ENCODE measurements around the gene CYP26B1. TPM values are rescaled to one million over a fixed set of nuclear protein-coding genes. Genes with fewer than 3 reads are reported as not detected.

The CYP26B1 gene
- total RNA-seq, 2 donors from 2014 or later: 0.91 to 68.2 TPM

GRCh38 chr2:72140621-72140960 is 7.1 kb downstream of the CYP26B1 start:
- Histone ChIP-seq H3K36me3 (no peaks in the 10 kb centered on the region), H3K27ac (no peak overlapping the region), H3K27me3 (replicated peaks; ENCODE audit: insufficient read depth) (peaks cover 8% of the 10 kb centered on the region), H3K9me3 (no peaks in the 10 kb centered on the region), H3K4me3 (no peak overlapping the region), H3K4me1 (replicated peaks) (peaks cover 15% of the 10 kb centered on the region)
- WGBS: 95% methylated on average over 4 of the region's 4 CpGs
- DNase-seq (ENCODE audit: low spot score): no peak
- TF ChIP-seq POLR2A (IDR thresholded peaks at IDR 0.05) (no peak), CTCF (IDR thresholded peaks at IDR 0.05) (no peak)
- intact Hi-C loops (cut with DNase I): loop anchor here (5.0 kb wide), 1 partner anchor 338 kb away; no protein-coding TSS in a partner anchor

GRCh38 chr2:72139874-72140620 is 7.6 kb downstream of the CYP26B1 start:
- no peak overlapping the region for H3K4me3 ChIP-seq
- TF ChIP-seq POLR2AphosphoS5 (IDR thresholded peaks at IDR 0.05) (no peak), POLR2A (IDR thresholded peaks at IDR 0.05) (no peak), CTCF (IDR thresholded peaks at IDR 0.05) (no peak)
- H3K27me3 ChIP-seq (replicated peaks; ENCODE audit: insufficient read depth): peaks cover 7% of the 10 kb centered on the region
- no peak overlapping the region for H3K27ac ChIP-seq
- intact Hi-C loops (cut with DNase I): loop anchor here (5.0 to 10.0 kb wide), 2 partner anchors 338 to 605 kb away; no protein-coding TSS in a partner anchor
- 92% methylated on average over 14 of the region's 14 CpGs for WGBS
- no peaks in the 10 kb centered on the region for H3K36me3 ChIP-seq
- DNase-seq (ENCODE audit: low spot score): no peak
- peaks cover 10% of the 10 kb centered on the region for H3K4me1 ChIP-seq (replicated peaks)
- no peaks in the 10 kb centered on the region for H3K9me3 ChIP-seq

GRCh38 chr2:72139471-72139873 is 8.2 kb downstream of the CYP26B1 start:
- Histone ChIP-seq H3K27me3 (replicated peaks; ENCODE audit: insufficient read depth) (peaks cover 3% of the 10 kb centered on the region), H3K4me1 (replicated peaks) (peaks cover 5% of the 10 kb centered on the region), H3K36me3 (no peaks in the 10 kb centered on the region), H3K4me3 (no peak overlapping the region), H3K9me3 (no peaks in the 10 kb centered on the region), H3K27ac (no peak overlapping the region)
- DNase-seq (ENCODE audit: low spot score): no peak
- no peak for TF ChIP-seq POLR2AphosphoS5 (IDR thresholded peaks at IDR 0.05)
- no peak for TF ChIP-seq POLR2A (IDR thresholded peaks at IDR 0.05)
- TF ChIP-seq CTCF (IDR thresholded peaks at IDR 0.05): no peak
- 96% methylated on average over 8 of the region's 8 CpGs for whole genome bisulfite sequencing
- intact Hi-C loops (cut with DNase I): loop anchor here (10.0 kb wide), 1 partner anchor 605 kb away; no protein-coding TSS in a partner anchor

- no peak for DNase-seq (ENCODE audit: low spot score)
- no peak overlapping the region for H3K27ac ChIP-seq
These were observed 8.7 kb downstream of the CYP26B1 start for GRCh38 chr2:72138921-72139381.

More at GRCh38 chr2:72138921-72139381, 8.7 kb downstream of the CYP26B1 start:
- Histone ChIP-seq H3K4me3 (no peak overlapping the region), H3K36me3 (no peaks in the 10 kb centered on the region), H3K9me3 (no peaks in the 10 kb centered on the region), H3K4me1 (replicated peaks) (peaks cover 5% of the 10 kb centered on the region), H3K27me3 (replicated peaks; ENCODE audit: insufficient read depth) (no peaks in the 10 kb centered on the region)
- no peak for TF ChIP-seq POLR2AphosphoS5 (IDR thresholded peaks at IDR 0.05)
- no peak for TF ChIP-seq POLR2A (IDR thresholded peaks at IDR 0.05)
- no peak for TF ChIP-seq CTCF (IDR thresholded peaks at IDR 0.05)
- WGBS: 77% methylated on average over 14 of the region's 14 CpGs
- intact Hi-C loops (cut with DNase I): loop anchor here (10.0 kb wide), 1 partner anchor 606 kb away; no protein-coding TSS in a partner anchor

Measured in prostate gland (tissue), 2 donors.